Activated T-cell treated with anti-CD3 and anti-CD28 coated beads for 4 hours (primary cell): Measurements from ENCODE around the gene ANKRD52.
"Not testable (repeated sequence)": the region's sequence is repeated elsewhere in the genome, so short reads cannot be mapped to it uniquely, and the experiment has no call there.

Experiments used
- DNase-seq: peaks from one replicate; pipeline ENCODE4 v3.0.0-alpha.2; 2020

The ANKRD52 gene

GRCh38 chr12:56271031-56271430 lies 12.8 kb upstream of the ANKRD52 start:
- DNase-seq: no peak

- DNase-seq: no peak
Measured at GRCh38 chr12:56267443-56268071, 9.4 kb upstream of the ANKRD52 start.

- peak; percentile 86 for DNase-seq
Measured at GRCh38 chr12:56266693-56267442, 8.7 kb upstream of the ANKRD52 start, which contains the start of gene COQ10A. Gene COQ10A, plus strand, starts transcription at chr12:56266942. Its CDS starts 177 bp downstream, at chr12:56267119.

GRCh38 chr12:56266068-56266692 lies 8.0 kb upstream of the ANKRD52 start:
- DNase-seq: not testable (repeated sequence)

GRCh38 chr12:56262955-56263354 lies 4.8 kb upstream of the ANKRD52 start:
- DNase-seq: not testable (repeated sequence)

GRCh38 chr12:56261503-56262232 lies 3.5 kb upstream of the ANKRD52 start:
- no peak for DNase-seq

GRCh38 chr12:56260921-56261320 lies 2.7 kb upstream of the ANKRD52 start:
- DNase-seq: no peak

- DNase-seq: no peak
Measured at GRCh38 chr12:56260380-56260779, 2.2 kb upstream of the ANKRD52 start.

- DNase-seq: no peak
Measured at GRCh38 chr12:56258820-56259183, 618 bp upstream of the ANKRD52 start.

- DNase-seq: no peak
Measured at GRCh38 chr12:56257491-56258067, 605 bp downstream of the ANKRD52 start.

- DNase-seq: no peak
Measured at GRCh38 chr12:56257071-56257470, 1.1 kb downstream of the ANKRD52 start.

- no peak for DNase-seq
Measured at GRCh38 chr12:56256326-56256960, 1.7 kb downstream of the ANKRD52 start.

- DNase-seq: no peak
Measured at GRCh38 chr12:56255671-56256070, 2.5 kb downstream of the ANKRD52 start.

GRCh38 chr12:56253091-56253490 lies 5.1 kb downstream of the ANKRD52 start:
- DNase-seq: no peak

GRCh38 chr12:56252649-56253048 lies 5.5 kb downstream of the ANKRD52 start:
- no peak for DNase-seq

GRCh38 chr12:56248711-56249110 lies 9.5 kb downstream of the ANKRD52 start:
- no peak for DNase-seq

- DNase-seq: no peak
Measured at GRCh38 chr12:56247923-56248322, 10.3 kb downstream of the ANKRD52 start.

- no peak for DNase-seq
Measured at GRCh38 chr12:56244494-56244893, 13.7 kb downstream of the ANKRD52 start.

GRCh38 chr12:56243731-56244181 lies 14.4 kb downstream of the ANKRD52 start:
- no peak for DNase-seq

GRCh38 chr12:56242986-56243385 lies 15.2 kb downstream of the ANKRD52 start:
- DNase-seq: no peak

GRCh38 chr12:56241424-56242303 lies 16.5 kb downstream of the ANKRD52 start:
- no peak for DNase-seq
